GM18867 (cell line): ENCODE data around the gene PDE6C.

Experiments
- ATAC-seq: cut with Tn5 transposase; IDR thresholded peaks from one replicate; pipeline ENCODE4 v1.9.1; 2021; ENCODE audit warnings: mild to moderate bottlenecking, moderate library complexity; ENCODE audit not compliant: unreplicated experiment

The PDE6C gene

GRCh38 chr10:93593749-93594148, 18.6 kb upstream of the PDE6C start:
- ATAC-seq: no peak

GRCh38 chr10:93594518-93594917, 17.8 kb upstream of the PDE6C start:
- ATAC-seq: no peak

- no peak for ATAC-seq
These were observed 16.8 kb upstream of the PDE6C start for GRCh38 chr10:93595378-93596161.

GRCh38 chr10:93596539-93596938, 15.8 kb upstream of the PDE6C start:
- no peak for ATAC-seq

- ATAC-seq: no peak
These were observed 15.2 kb upstream of the PDE6C start for GRCh38 chr10:93597075-93597599.

GRCh38 chr10:93598157-93598556, 14.2 kb upstream of the PDE6C start:
- ATAC-seq: no peak

- no peak for ATAC-seq
These were observed 13.0 kb upstream of the PDE6C start for GRCh38 chr10:93599335-93599734.

- no peak for ATAC-seq
These were observed 12.6 kb upstream of the PDE6C start for GRCh38 chr10:93599778-93600177.

GRCh38 chr10:93600446-93601145, 11.7 kb upstream of the PDE6C start:
- no peak for ATAC-seq

- no peak for ATAC-seq
These were observed 11.1 kb upstream of the PDE6C start, which contains the start of gene RBP4 for GRCh38 chr10:93601146-93601773. TSS of gene RBP4 (minus strand) at chr10:93601235. CDS start at chr10:93601028, 207 bp downstream.

GRCh38 chr10:93601774-93602162, 10.6 kb upstream of the PDE6C start:
- ATAC-seq: no peak

GRCh38 chr10:93603023-93603422, 9.3 kb upstream of the PDE6C start:
- no peak for ATAC-seq

- no peak for ATAC-seq
These were observed 8.2 kb upstream of the PDE6C start for GRCh38 chr10:93604146-93604545.

- no peak for ATAC-seq
These were observed 3.9 kb upstream of the PDE6C start for GRCh38 chr10:93608421-93608820.

- ATAC-seq: no peak
These were observed 789 bp downstream of the PDE6C start for GRCh38 chr10:93613126-93613525.

- no peak for ATAC-seq
These were observed 1.9 kb downstream of the PDE6C start for GRCh38 chr10:93614101-93614825.

GRCh38 chr10:93615576-93616235, 3.4 kb downstream of the PDE6C start:
- no peak for ATAC-seq

GRCh38 chr10:93620925-93621324, 8.6 kb downstream of the PDE6C start:
- no peak for ATAC-seq

GRCh38 chr10:93622942-93623341, 10.6 kb downstream of the PDE6C start:
- ATAC-seq: peak; percentile 87

- no peak for ATAC-seq
These were observed 16.5 kb downstream of the PDE6C start for GRCh38 chr10:93628858-93629257.
